ENCODE results near the gene SMARCE1.

- TF ChIP-seq CTCF (IDR thresholded peaks at IDR 0.05; ENCODE audit: insufficient read depth, low read length, poor library complexity, severe bottlenecking): no peak
- no peak for TF ChIP-seq EZH2phosphoT487 (conservative IDR thresholded peaks at IDR 0.05; ENCODE audit: low read length)
Observed at GRCh38 chr17:40646791-40647623, 611 bp downstream of the SMARCE1 start.
